Activated CD4-positive, CD25-positive, alpha-beta regulatory T cell (primary cell): ENCODE data around the gene MEN1.

Source experiments
- DNase-seq, 4 experiments: peaks; one replicate each; lab custom pipeline; 2025; lab: John Stamatoyannopoulos, UW

Gene MEN1

DNA sequence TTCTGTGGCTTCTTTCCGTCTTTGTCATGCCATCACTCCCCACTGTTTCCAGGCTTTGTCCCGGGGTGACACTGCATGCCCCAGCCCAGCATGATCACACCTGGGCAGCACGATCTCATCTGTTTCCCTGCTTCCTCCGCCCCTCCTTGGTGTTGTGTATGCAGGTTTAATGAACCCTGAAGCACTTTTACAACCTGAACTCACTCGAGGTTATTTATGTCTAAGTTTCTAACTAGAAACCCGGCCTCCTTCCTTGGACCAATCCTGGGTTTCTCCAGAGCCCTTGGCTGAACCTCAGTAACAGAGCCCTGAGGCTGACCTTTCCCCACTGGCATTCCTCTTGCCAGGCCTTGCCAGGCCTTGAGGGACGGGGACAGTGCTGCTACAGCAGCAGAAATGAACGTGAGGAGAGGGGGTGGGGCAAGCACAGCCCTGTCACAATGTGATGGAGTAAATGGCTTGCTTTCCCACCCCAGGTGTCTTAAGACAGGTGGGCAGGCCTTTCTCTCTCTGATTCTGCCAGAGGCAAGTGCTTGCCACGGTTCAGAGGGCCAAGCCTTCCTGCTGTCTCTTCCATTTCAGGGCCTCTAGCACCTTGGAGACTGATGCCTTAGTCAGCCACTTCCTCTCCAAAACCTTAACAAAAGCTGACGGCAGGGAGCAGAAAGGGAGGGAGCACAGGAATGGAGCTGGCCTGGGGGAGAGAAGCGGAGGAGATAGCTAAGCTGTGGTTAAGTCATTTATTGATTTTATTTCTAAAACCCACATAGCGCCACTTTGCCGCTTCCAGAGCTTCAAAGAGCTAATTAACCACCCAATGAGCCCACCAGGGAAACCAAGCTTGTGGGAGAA lies 47.5 kb downstream of the MEN1 start:
- DNase-seq = no peak

DNA sequence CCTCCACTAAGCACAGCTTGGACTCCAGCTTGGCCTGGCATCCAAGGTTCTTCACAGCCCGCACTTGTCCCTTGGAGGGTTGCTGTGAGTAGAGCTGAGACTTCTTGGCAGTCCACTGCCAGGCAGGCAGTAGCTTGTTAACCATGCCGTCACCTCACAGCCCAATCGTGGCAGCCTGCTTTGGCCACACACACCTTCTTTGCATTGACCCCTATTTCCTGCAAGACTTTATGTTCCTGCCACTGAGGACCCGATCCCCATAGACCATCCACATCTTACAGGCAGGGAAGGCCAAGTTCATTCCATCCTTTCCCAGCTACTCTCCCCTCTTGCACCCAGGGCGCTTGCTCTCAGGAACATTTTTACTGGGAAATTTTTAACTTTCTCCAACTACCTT lies 48.1 kb downstream of the MEN1 start:
- no peak for DNase-seq

GRCh38 chr11:64760759-64761420 lies 49.5 kb downstream of the MEN1 start:
- DNase-seq = no peak

DNA sequence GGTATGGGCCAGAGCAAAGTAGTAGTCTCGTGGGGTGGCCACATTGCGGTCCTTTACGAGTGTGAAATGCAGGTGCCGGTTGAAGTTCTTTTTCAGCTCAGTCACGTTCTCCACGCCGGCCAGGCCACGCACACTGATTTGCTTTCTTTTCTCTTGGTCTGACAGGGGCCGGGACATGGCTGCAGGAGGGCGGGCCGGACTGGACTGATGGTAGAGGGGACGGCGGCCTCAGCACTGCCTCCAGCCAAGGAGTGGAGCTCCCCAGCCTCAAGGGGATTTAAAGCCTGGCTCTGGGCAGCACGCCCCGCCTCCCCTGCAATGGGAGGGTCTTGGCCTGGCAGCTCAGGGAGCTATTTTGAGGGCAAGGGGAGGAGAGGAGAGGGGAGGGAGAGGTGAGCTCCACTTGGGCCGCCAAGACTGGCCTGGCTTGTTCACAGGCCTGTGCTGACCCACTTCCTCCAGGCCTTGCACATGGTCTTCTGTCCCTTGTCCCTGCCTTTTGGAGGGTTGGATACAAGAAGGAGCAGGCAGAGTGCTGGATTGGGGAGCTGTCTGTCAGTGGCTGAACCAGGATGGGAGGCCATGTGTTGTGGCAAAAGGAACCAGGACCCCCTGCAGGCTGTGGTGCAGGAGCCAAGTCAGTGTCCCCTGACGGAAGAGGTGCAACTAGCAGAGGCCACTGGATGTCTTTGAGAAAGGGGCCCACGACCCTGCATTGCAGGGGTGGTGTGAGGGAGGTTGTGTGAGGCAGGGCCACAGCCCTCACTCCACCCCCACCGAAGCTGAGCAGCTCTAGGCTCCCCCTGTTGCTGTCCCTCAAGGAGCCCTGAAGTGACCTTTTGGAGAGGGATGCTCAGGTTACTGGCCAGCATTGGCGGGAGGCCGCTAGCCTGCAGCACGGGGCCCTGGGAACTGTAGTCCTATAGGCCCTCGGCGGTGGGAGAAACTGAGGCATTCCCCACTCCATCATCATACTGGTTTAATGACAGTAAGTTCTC lies 50.3 kb downstream of the MEN1 start, which contains the start of gene PYGM:
Gene PYGM (minus strand): TSS at position 253 of the 998 bp plus-strand sequence. CDS start 76 bp downstream, at position 177.
- no peak for DNase-seq

GRCh38 chr11:64759131-64759721 lies 51.1 kb downstream of the MEN1 start:
- no peak for DNase-seq

DNA sequence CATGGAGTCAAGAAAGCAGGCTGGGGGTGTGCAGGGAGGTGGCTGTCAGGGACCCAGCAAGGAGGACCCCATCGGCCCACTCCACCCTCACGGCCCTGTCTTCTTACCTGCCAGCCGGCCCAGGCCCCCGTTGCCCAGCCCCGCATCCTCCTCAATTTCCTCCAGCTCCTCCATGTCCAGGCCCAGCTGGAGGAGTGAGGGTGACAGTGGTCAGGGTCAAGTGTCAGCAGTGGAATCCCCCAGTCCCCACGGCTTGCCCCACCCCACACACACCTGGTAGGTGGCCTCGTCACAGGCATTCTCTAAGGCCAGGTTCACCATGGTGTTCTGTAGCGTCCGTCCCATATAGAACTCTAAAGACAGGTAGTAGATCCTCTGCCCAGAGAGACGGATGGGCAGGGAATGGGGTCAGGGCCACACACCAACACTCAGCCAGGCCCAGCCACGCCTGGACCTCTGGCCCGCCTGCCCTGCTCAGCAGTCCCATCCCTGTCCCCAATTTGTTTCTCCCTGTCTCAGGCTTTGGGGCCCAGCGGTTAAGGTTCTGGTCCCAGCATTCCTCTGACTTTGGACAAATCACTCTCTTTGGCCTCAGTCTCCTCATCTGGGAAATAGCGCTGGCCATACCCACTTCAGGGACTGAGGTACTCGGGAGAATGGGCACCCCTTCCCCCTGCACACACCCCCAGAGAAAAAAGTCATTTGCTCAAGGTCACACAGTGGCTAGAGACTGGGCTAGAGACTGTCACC lies 51.8 kb downstream of the MEN1 start:
- no peak for DNase-seq

DNA sequence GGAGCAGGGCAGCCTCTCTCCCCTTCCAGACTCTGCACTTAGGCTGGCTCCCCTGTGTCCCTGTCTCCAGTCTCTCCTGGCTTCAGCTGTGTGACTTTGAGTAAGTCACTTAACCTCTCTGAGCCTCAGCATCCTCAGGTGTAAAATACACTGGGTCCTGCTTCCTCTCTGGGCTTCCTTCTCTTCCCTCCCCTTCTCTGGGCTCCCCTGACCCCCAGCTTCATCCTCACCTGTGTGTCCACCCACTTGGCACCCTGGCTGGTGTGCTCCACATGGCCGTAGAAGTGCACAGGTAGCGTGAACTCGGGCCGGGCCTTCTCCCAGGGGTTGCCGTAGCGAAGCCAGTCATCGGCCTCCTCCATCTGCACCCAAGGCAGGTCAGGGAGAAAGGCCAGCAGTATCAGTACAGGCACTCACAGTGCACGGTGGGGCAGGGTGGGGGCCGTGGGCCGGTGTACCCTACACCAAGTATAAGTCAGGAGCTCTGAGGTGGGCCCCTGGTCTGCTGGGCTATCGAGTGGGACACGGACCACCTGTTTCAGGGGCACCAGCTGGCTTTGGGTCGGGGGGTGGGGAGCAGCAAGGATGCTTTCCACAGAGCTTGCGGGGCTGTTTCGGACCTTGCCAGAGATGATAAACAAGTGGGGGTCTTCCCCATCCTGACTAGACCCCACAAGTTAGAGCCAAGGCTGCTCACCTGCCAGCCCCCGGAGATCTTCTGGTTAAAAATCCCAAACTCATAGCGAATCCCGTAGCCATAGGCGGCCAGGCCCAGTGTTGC lies 52.6 kb downstream of the MEN1 start:
- DNase-seq = no peak

DNA sequence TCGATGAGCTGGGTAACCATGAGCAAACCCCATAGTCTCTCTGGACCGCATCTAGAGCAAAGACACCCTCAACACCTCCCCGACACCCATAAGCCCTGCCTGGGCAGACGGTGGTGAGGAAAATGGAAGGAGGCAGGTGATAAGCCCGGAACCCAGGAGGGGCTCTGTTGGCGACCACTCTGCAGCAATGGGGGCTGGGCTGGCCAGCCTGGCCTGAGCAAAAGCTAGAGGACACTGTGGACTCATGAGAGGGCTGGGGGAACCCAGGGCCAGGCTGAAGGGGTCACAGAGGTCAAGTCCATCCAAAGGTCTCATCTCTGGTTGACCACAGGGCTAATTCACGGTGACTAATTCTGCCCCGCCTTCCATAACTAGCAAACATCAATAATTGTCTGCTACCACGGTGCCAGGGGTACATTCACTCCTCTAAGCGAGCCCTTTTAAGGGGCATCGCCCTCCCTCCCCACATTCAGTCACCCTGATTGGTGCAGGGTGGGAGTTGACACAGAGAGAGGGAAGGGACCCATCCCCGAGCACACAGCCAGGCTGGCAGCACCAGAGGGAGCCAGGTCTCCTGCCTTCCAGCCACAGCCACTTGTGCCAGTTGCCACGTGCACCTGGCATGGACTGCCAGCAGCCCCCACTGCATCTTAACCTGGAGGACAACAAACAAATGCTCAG lies 54.5 kb downstream of the MEN1 start:
- no peak for DNase-seq

DNA sequence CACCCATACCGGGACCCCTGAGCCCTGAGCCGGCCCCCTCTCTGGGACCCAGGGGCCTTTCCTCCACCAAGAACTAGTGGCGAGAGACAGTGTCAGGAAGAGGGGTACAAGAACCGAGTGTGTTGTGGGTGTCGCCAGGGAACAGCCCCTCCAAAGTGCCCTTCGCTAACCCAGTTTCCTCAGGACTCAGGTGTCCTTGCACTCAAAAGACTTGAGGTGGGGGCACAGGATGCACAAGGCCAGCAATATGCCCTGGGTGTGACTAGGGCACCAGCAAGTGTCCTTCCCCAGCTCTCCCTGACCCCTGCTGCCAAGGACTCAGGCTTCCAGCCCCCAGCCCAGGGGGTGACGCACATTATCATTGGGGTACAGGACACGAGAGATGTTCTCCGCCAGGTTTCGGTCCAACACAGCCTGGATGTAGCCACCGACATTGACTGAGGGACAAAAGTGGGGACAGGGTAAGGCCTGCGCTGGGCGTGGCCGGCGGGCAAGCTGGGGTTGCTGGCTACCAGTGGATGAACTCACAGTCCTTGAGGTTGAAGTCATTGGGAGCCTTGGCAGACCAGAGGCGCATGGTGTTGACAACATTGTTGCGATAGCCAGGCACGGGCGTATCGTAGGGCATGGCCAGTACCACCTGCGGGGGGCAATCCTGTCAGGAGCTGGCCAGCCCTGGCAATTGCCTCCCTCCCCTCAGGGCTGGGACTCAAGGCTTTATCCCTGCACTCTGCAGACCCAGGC lies 55.3 kb downstream of the MEN1 start:
- DNase-seq = no peak

DNA sequence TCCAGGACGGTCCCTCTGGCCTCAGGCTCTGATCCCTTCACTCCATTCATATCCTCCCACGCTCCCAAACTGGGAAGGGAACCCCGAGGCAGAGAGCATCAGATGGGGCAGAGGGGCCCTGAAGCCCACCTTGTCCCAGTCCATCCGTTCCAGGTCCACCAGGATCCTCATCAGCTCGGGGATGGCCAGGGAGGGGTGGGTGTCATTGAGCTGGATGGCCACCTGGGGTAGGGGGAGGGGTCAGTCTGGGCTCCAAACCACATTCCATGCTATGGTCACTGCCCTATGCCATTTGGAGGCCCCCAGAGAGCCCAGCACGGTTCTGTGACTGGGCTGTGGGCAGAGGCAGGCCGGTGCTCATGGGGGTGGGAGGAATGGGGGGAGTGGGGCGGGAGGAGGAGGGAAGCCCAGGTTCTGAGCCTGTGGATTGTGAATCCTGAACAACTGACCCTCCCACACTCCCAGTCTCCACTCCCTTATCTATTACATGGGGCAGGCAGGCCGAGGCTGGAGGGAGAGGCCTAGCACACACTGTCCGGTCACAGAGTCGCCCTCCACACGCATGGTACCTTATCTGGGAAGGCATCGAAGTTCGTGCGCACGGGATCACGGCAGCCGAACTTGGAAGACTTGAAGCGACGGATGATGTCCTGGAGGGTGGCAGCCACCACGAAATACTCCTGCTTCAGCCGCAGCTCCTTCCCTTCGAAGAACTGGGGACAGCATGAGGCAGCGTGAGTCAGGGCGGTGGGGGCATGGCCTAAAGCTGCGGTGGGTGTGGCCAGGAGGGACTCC lies 56.0 kb downstream of the MEN1 start:
- no peak for DNase-seq
